Ascending aorta (tissue), 2 donors: ENCODE measurements around the gene FASTKD3. TPM values are rescaled to one million over a fixed set of nuclear protein-coding genes. Genes with fewer than 3 reads are reported as not detected.

Experiments
- DNase-seq, 2 donors: peaks; one replicate each; pipeline ENCODE4 v3.0.0-alpha.2; 2019; ENCODE audit warnings: low spot score in 2 of 2
- H3K27ac ChIP-seq, 2 donors: fragments of 200-600 bp; sonication (generic); one replicate each; pipeline ENCODE4 v1.5.1; 2016 to 2017; ENCODE audit warnings: mild to moderate bottlenecking in 1 of 2
- H3K27me3 ChIP-seq: fragments of 200-600 bp; sonication (generic); one replicate; pipeline ENCODE4 v1.5.1; 2017
- H3K36me3 ChIP-seq, 2 donors: fragments of 200-600 bp; sonication (generic); one replicate each; pipeline ENCODE4 v1.5.1; 2016
- H3K4me1 ChIP-seq, 2 donors: fragments of 200-600 bp; sonication (generic); one replicate each; pipeline ENCODE4 v1.5.1; 2016 to 2017; ENCODE audit warnings: mild to moderate bottlenecking in 1 of 2
- H3K4me3 ChIP-seq, 2 donors: fragments of 200-600 bp; sonication (generic); one replicate each; pipeline ENCODE4 v1.5.1; 2016 to 2017; ENCODE audit warnings: mild to moderate bottlenecking in 1 of 2
- H3K9me3 ChIP-seq, 2 donors: fragments of 200-600 bp; sonication (generic); one replicate each; pipeline ENCODE4 v1.5.1; 2016
- CTCF ChIP-seq, 3 experiments: fragments of 200-600 bp in 2 of 3; fragments of 450-650 bp in 1 of 3; sonication (generic) in 2 of 3; IDR thresholded peaks; one replicate each; pipeline ENCODE4 v1.5.1; 2016 to 2019; ENCODE audit warnings: antibody characterized with exemption in 3 of 3, mild to moderate bottlenecking in 1 of 3, moderate library complexity in 1 of 3
- intact Hi-C: fragments of 100-400 bp; cut with DNase I; formaldehyde crosslinking; loops from one replicate; pipeline ENCODE4 v1.15.1; 2023
- total RNA-seq: library from RNA; depleted of rRNA; stranded (reverse); fragments of >200 nt; gene quantifications from one replicate; pipeline ENCODE4 v1.1.0, GENCODE V29; 2016

Gene FASTKD3
- total RNA-seq, 1 donor from 2014 or later: not detected

- Histone ChIP-seq H3K9me3 (no peaks in the 10 kb centered on the region), H3K4me1 (no peaks in the 10 kb centered on the region), H3K27ac (no peak overlapping the region), H3K27me3 (no peaks in the 10 kb centered on the region), H3K4me3 (no peak overlapping the region), H3K36me3 (peaks cover 70 to 99% of the 10 kb centered on the region in 2 donors)
- TF ChIP-seq CTCF (IDR thresholded peaks at IDR 0.05): peak in 1 of 3 experiments; percentile 6
- DNase-seq: no peak
- intact Hi-C loops: no loop called here
Measured at GRCh38 chr5:7897014-7897600, 28.3 kb upstream of the FASTKD3 start.

- TF ChIP-seq CTCF (IDR thresholded peaks at IDR 0.05): no peak
- no peaks in the 10 kb centered on the region for H3K27me3 ChIP-seq
- no peak overlapping the region for H3K4me3 ChIP-seq
- intact Hi-C loops: no loop called here
- H3K9me3 ChIP-seq: no peaks in the 10 kb centered on the region
- no peak overlapping the region for H3K27ac ChIP-seq
- H3K36me3 ChIP-seq: peaks cover 52 to 95% of the 10 kb centered on the region in 2 donors
- H3K4me1 ChIP-seq: no peaks in the 10 kb centered on the region
- DNase-seq: no peak
Measured at GRCh38 chr5:7894860-7895259, 26.0 kb upstream of the FASTKD3 start.

GRCh38 chr5:7894439-7894838 lies 25.6 kb upstream of the FASTKD3 start:
- peaks cover 55 to 95% of the 10 kb centered on the region in 2 donors for H3K36me3 ChIP-seq
- H3K27me3 ChIP-seq: no peaks in the 10 kb centered on the region
- no peaks in the 10 kb centered on the region for H3K4me1 ChIP-seq
- no peaks in the 10 kb centered on the region for H3K9me3 ChIP-seq
- no peak for DNase-seq
- TF ChIP-seq CTCF (IDR thresholded peaks at IDR 0.05): no peak
- H3K4me3 ChIP-seq: no peak overlapping the region
- H3K27ac ChIP-seq: no peak overlapping the region
- intact Hi-C loops: no loop called here

- H3K36me3 ChIP-seq: peaks cover 41 to 65% of the 10 kb centered on the region in 2 donors
- DNase-seq: no peak
- intact Hi-C loops: no loop called here
Measured at GRCh38 chr5:7888901-7889300, 20.1 kb upstream of the FASTKD3 start.

GRCh38 chr5:7886849-7887475 lies 18.1 kb upstream of the FASTKD3 start:
- Histone ChIP-seq H3K36me3 (peaks cover 40 to 63% of the 10 kb centered on the region in 2 donors), H3K27ac (no peak overlapping the region)

More at GRCh38 chr5:7888901-7889300, 20.1 kb upstream of the FASTKD3 start:
- Histone ChIP-seq H3K27me3 (no peaks in the 10 kb centered on the region), H3K4me3 (no peak overlapping the region), H3K4me1 (no peaks in the 10 kb centered on the region), H3K9me3 (no peaks in the 10 kb centered on the region), H3K27ac (no peak overlapping the region)
- no peak for TF ChIP-seq CTCF (IDR thresholded peaks at IDR 0.05)

More at GRCh38 chr5:7886849-7887475, 18.1 kb upstream of the FASTKD3 start:
- H3K27me3 ChIP-seq: no peaks in the 10 kb centered on the region
- intact Hi-C loops: no loop called here
- TF ChIP-seq CTCF (IDR thresholded peaks at IDR 0.05): peak; percentile 19 to 64 (median 34)
- H3K9me3 ChIP-seq: no peaks in the 10 kb centered on the region
- no peak for DNase-seq
- H3K4me3 ChIP-seq: no peak overlapping the region
- no peaks in the 10 kb centered on the region for H3K4me1 ChIP-seq
